B cell (primary cell): ENCODE results near the gene NTN1.

Source experiments
- CTCF ChIP-seq: fragments of 200-600 bp; IDR thresholded peaks from one replicate; pipeline ENCODE4 v1.8.0; 2022; ENCODE audit warnings: antibody characterized with exemption, mild to moderate bottlenecking
- EZH2 ChIP-seq: IDR thresholded peaks from 2 replicates; pipeline ENCODE4 v1.6.1; 2012; ENCODE audit warnings: borderline replicate concordance, low read depth, mild to moderate bottlenecking, moderate library complexity, low read length; ENCODE audit not compliant: insufficient read depth, poor library complexity, severe bottlenecking

- TF ChIP-seq EZH2 (no peak), CTCF (no peak)
Observed at GRCh38 chr17:9287306-9287705, 266.0 kb downstream of the NTN1 start.
